Karpas-422 (cell line): ENCODE results near the gene BMPR2. TPM values are rescaled to one million over a fixed set of nuclear protein-coding genes. Genes with fewer than 3 reads are reported as not detected.

ENCODE experiments used
- small RNA-seq: library from RNA; depleted of rRNA; stranded (forward); fragments of <200 nt; gene quantifications from one replicate; pipeline ENCODE3, GENCODE V24; 2014
- total RNA-seq: library from RNA; depleted of rRNA; stranded (reverse); fragments of >200 nt; shearing (Covaris generic); gene quantifications from 2 replicates; pipeline ENCODE4 v1.2.3, GENCODE V29; 2014; ENCODE audit warnings: low replicate concordance; rRNA removed

Gene BMPR2
- total RNA-seq, 1 experiment from 2014 or later = 4.0 TPM

Small RNA genes lying within 50 kb of the gene (small RNA-seq; reads per million reads assigned to genes)
- gene MTND4LP17 = not detected
- gene RN7SL753P = not detected

Other genes starting within 250 kb of the BMPR2 start
- gene SUMO1, start 137.7 kb upstream of the BMPR2 start, total RNA-seq = 89.8 and 170 TPM in 2 replicates
- 68.3 and 103 TPM in 2 replicates for gene NOP58, start 110.6 kb upstream of the BMPR2 start, total RNA-seq